Ascending aorta (tissue), 2 donors: ENCODE results near the gene TRIM39. TPM values are rescaled to one million over a fixed set of nuclear protein-coding genes. Genes with fewer than 3 reads are reported as not detected.
"Not testable (repeated sequence)": the region's sequence is repeated elsewhere in the genome, so short reads cannot be mapped to it uniquely, and the experiment has no call there.

Source experiments
- DNase-seq, 2 donors: peaks; one replicate each; pipeline ENCODE4 v3.0.0-alpha.2; 2019; ENCODE audit warnings: low spot score in 2 of 2
- H3K27ac ChIP-seq, 2 donors: fragments of 200-600 bp; sonication (generic); one replicate each; pipeline ENCODE4 v1.5.1; 2016 to 2017; ENCODE audit warnings: mild to moderate bottlenecking in 1 of 2
- H3K27me3 ChIP-seq: fragments of 200-600 bp; sonication (generic); one replicate; pipeline ENCODE4 v1.5.1; 2017
- H3K36me3 ChIP-seq, 2 donors: fragments of 200-600 bp; sonication (generic); one replicate each; pipeline ENCODE4 v1.5.1; 2016
- H3K4me1 ChIP-seq, 2 donors: fragments of 200-600 bp; sonication (generic); one replicate each; pipeline ENCODE4 v1.5.1; 2016 to 2017; ENCODE audit warnings: mild to moderate bottlenecking in 1 of 2
- H3K4me3 ChIP-seq, 2 donors: fragments of 200-600 bp; sonication (generic); one replicate each; pipeline ENCODE4 v1.5.1; 2016 to 2017; ENCODE audit warnings: mild to moderate bottlenecking in 1 of 2
- H3K9me3 ChIP-seq, 2 donors: fragments of 200-600 bp; sonication (generic); one replicate each; pipeline ENCODE4 v1.5.1; 2016
- intact Hi-C: fragments of 100-400 bp; cut with DNase I; formaldehyde crosslinking; loops from one replicate; pipeline ENCODE4 v1.15.1; 2023
- total RNA-seq: library from RNA; depleted of rRNA; stranded (reverse); fragments of >200 nt; gene quantifications from one replicate; pipeline ENCODE4 v1.1.0, GENCODE V29; 2016
- TF ChIP-seq, protein P1 (sequence below), 3 experiments: fragments of 200-600 bp in 2 of 3; fragments of 450-650 bp in 1 of 3; sonication (generic) in 2 of 3; IDR thresholded peaks; one replicate each; pipeline ENCODE4 v1.5.1; 2016 to 2019; ENCODE audit warnings: antibody characterized with exemption in 3 of 3, mild to moderate bottlenecking in 1 of 3, moderate library complexity in 1 of 3

Gene TRIM39
- total RNA-seq, 1 donor from 2014 or later: 2.8 TPM

DNA sequence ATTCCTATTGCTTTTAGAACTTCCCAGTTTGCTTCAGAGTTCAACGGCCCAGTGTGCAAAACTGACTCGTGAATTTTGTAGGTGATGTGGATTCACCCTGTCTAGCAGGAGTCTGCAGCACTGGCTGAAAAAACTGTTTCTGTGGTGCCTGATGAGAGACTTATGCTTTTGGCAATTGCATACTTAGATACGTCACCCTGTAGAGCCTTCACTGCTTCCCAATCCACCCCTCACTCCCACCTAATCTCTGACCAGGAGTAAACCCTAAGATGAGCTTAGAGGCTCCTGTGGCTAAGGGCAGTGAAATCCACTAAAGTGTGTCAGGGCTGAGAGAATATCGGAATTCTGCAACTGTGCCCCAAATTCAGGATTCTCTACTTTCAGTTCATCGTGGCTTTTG, 32.5 kb downstream of the TRIM39 start:
- Histone ChIP-seq H3K9me3 (no peaks in the 10 kb centered on the region), H3K4me1 (peaks cover 0 to 3% of the 10 kb centered on the region in 2 donors), H3K27me3 (no peaks in the 10 kb centered on the region), H3K36me3 (no peaks in the 10 kb centered on the region), H3K27ac (no peak overlapping the region), H3K4me3 (no peak overlapping the region)
- no peak for DNase-seq
- intact Hi-C loops: no loop called here
- TF ChIP-seq, protein P1, sequence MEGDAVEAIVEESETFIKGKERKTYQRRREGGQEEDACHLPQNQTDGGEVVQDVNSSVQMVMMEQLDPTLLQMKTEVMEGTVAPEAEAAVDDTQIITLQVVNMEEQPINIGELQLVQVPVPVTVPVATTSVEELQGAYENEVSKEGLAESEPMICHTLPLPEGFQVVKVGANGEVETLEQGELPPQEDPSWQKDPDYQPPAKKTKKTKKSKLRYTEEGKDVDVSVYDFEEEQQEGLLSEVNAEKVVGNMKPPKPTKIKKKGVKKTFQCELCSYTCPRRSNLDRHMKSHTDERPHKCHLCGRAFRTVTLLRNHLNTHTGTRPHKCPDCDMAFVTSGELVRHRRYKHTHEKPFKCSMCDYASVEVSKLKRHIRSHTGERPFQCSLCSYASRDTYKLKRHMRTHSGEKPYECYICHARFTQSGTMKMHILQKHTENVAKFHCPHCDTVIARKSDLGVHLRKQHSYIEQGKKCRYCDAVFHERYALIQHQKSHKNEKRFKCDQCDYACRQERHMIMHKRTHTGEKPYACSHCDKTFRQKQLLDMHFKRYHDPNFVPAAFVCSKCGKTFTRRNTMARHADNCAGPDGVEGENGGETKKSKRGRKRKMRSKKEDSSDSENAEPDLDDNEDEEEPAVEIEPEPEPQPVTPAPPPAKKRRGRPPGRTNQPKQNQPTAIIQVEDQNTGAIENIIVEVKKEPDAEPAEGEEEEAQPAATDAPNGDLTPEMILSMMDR (IDR thresholded peaks at IDR 0.05): no peak

DNA sequence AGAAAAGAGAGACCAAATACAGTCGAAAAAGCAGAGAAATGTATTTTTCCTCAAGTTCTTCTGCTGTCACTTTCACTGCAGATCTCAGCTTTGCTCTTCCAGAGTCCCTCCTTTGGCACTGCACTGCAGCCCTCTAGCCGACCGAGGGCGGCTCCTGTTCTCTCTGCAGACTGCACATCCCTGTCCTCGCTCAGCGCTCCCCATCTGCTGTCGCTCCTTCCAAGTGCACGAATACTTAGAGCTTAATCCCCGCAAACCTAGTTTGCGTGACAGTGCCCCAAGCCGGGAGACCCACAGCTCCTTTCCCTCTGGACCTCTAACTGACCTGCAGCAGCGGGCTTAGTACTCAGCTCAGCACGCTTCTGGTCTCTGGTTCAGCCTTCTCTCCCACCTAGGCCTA, 33.4 kb downstream of the TRIM39 start:
- no peak overlapping the region for H3K4me3 ChIP-seq
- no peak for DNase-seq
- TF ChIP-seq, protein P1 (IDR thresholded peaks at IDR 0.05): no peak
- intact Hi-C loops: no loop called here
- H3K27me3 ChIP-seq: no peaks in the 10 kb centered on the region
- H3K4me1 ChIP-seq: peaks cover 0 to 3% of the 10 kb centered on the region in 2 donors
- no peak overlapping the region for H3K27ac ChIP-seq
- no peaks in the 10 kb centered on the region for H3K9me3 ChIP-seq
- H3K36me3 ChIP-seq: no peaks in the 10 kb centered on the region

DNA sequence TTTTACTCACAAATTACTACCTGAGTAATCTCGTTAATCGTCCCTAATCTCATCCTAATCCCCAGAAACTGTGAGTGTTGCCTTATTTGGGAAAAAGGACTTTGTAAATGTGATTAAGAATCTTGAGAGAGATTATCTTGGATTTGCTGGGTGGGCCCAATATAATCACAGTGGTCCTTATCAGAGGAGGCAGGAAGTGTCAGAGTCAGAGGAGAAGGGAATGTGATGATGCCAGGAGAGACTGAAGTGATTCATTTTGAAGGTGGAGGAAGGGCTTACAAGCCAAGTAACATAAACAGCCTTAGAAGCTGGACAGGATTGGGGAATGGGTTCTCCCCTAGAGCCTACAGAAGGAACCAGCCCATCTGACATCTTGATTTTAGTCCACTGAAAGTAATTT, 34.9 kb downstream of the TRIM39 start:
- no peak overlapping the region for H3K27ac ChIP-seq
- no peaks in the 10 kb centered on the region for H3K27me3 ChIP-seq
- intact Hi-C loops: no loop called here
- TF ChIP-seq, protein P1 (IDR thresholded peaks at IDR 0.05): no peak
- no peak for DNase-seq
- no peak overlapping the region for H3K4me3 ChIP-seq
- no peaks in the 10 kb centered on the region for H3K36me3 ChIP-seq
- no peaks in the 10 kb centered on the region for H3K9me3 ChIP-seq
- peaks cover 0 to 3% of the 10 kb centered on the region in 2 donors for H3K4me1 ChIP-seq

- no peak for DNase-seq
- TF ChIP-seq, protein P1 (IDR thresholded peaks at IDR 0.05): no peak
- Histone ChIP-seq H3K9me3 (no peaks in the 10 kb centered on the region), H3K4me3 (no peak overlapping the region), H3K27ac (no peak overlapping the region), H3K36me3 (no peaks in the 10 kb centered on the region), H3K4me1 (no peaks in the 10 kb centered on the region), H3K27me3 (no peaks in the 10 kb centered on the region)
- intact Hi-C loops: no loop called here
Measured at GRCh38 chr6:30363459-30363858, 36.7 kb downstream of the TRIM39 start.

DNA sequence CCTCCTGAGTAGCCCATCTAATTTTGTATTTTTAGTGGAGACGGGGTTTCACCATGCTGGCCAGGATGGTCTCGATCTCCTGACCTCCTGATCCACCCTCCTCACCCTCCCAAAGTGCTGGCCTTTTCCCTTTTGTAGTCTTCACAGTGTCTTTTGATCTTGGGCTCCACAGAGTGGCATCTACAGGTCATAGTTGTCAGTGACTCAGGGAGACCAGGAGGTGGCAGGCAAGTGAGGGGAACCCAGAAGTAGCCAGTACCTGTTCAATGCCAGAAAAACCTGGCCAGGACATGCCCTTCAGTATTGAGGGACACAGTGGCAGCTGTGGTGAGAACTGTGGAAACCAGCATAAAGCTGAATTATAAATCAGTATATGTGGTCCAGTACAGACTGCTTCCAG, 37.9 kb downstream of the TRIM39 start:
- no peak for DNase-seq
- intact Hi-C loops: no loop called here
- TF ChIP-seq, protein P1 (IDR thresholded peaks at IDR 0.05): no peak
- Histone ChIP-seq H3K27ac (no peak overlapping the region), H3K4me3 (no peak overlapping the region), H3K4me1 (no peaks in the 10 kb centered on the region), H3K27me3 (no peaks in the 10 kb centered on the region), H3K36me3 (no peaks in the 10 kb centered on the region), H3K9me3 (no peaks in the 10 kb centered on the region)

- H3K36me3 ChIP-seq, H3K4me1 ChIP-seq, H3K4me3 ChIP-seq, H3K27ac ChIP-seq, intact Hi-C loops, DNase-seq, H3K9me3 ChIP-seq, H3K27me3 ChIP-seq: not testable (repeated sequence)
Measured at GRCh38 chr6:30369280-30369679, 42.6 kb downstream of the TRIM39 start.
